ENCODE results near the gene P2RY6.

Gene P2RY6

GRCh38 chr11:73271936-73272679 lies at the start of gene P2RY6:
Gene P2RY6 (plus strand): TSS chr11:73272338. CDS start chr11:73296519, 24,181 bp downstream.
- H3K9me3 ChIP-seq (ENCODE audit: severe bottlenecking): no peaks in the 10 kb centered on the region
- no peak for TF ChIP-seq CTCF (IDR thresholded peaks at IDR 0.05; ENCODE audit: low read depth, low read length)
- no peak within 1 kb of the TSS for H3K27ac ChIP-seq
- no peaks in the 10 kb centered on the region for H3K36me3 ChIP-seq
- no peaks in the 10 kb centered on the region for H3K27me3 ChIP-seq (ENCODE audit: insufficient read depth, low read depth, severe bottlenecking)
- no peak within 1 kb of the TSS for H3K4me3 ChIP-seq (ENCODE audit: low read depth, low read length)
- DNase-seq: no peak

GRCh38 chr11:73223998-73224730 lies 48.0 kb upstream of the P2RY6 start:
- Histone ChIP-seq H3K4me3 (ENCODE audit: low read depth, low read length) (no peak overlapping the region), H3K36me3 (no peaks in the 10 kb centered on the region), H3K27me3 (ENCODE audit: insufficient read depth, low read depth, severe bottlenecking) (no peaks in the 10 kb centered on the region), H3K27ac (no peak overlapping the region), H3K9me3 (ENCODE audit: severe bottlenecking) (no peaks in the 10 kb centered on the region)
- TF ChIP-seq CTCF (IDR thresholded peaks at IDR 0.05; ENCODE audit: low read depth, low read length): no peak
- DNase-seq: no peak

GRCh38 chr11:73225001-73225686 lies 47.0 kb upstream of the P2RY6 start:
- Histone ChIP-seq H3K9me3 (ENCODE audit: severe bottlenecking) (no peaks in the 10 kb centered on the region), H3K36me3 (no peaks in the 10 kb centered on the region), H3K27me3 (ENCODE audit: insufficient read depth, low read depth, severe bottlenecking) (no peaks in the 10 kb centered on the region), H3K27ac (no peak overlapping the region), H3K4me3 (ENCODE audit: low read depth, low read length) (no peak overlapping the region)
- DNase-seq: no peak
- no peak for TF ChIP-seq CTCF (IDR thresholded peaks at IDR 0.05; ENCODE audit: low read depth, low read length)

- no peak for TF ChIP-seq CTCF (IDR thresholded peaks at IDR 0.05; ENCODE audit: low read depth, low read length)
- DNase-seq: no peak
- Histone ChIP-seq H3K36me3 (no peaks in the 10 kb centered on the region), H3K27ac (no peak overlapping the region), H3K27me3 (ENCODE audit: insufficient read depth, low read depth, severe bottlenecking) (no peaks in the 10 kb centered on the region), H3K9me3 (ENCODE audit: severe bottlenecking) (no peaks in the 10 kb centered on the region), H3K4me3 (ENCODE audit: low read depth, low read length) (no peak overlapping the region)
Measured at GRCh38 chr11:73225851-73226250, 46.3 kb upstream of the P2RY6 start.

- Histone ChIP-seq H3K27ac (no peak overlapping the region), H3K9me3 (ENCODE audit: severe bottlenecking) (no peaks in the 10 kb centered on the region), H3K4me3 (ENCODE audit: low read depth, low read length) (no peak overlapping the region), H3K36me3 (no peaks in the 10 kb centered on the region), H3K27me3 (ENCODE audit: insufficient read depth, low read depth, severe bottlenecking) (no peaks in the 10 kb centered on the region)
- DNase-seq: no peak
- TF ChIP-seq CTCF (IDR thresholded peaks at IDR 0.05; ENCODE audit: low read depth, low read length): no peak
Measured at GRCh38 chr11:73226297-73227006, 45.7 kb upstream of the P2RY6 start.

Measured in WERI-Rb-1 (cell line).